ENCODE results near the gene PCDHA9. TPM values are rescaled to one million over a fixed set of nuclear protein-coding genes. Genes with fewer than 3 reads are reported as not detected.

PCDHA9 gene
- total RNA-seq, 1 experiment from 2014 or later, result 0.55 TPM

GRCh38 chr5:140802781-140803271 is 45.4 kb upstream of the PCDHA9 start:
- H4K5ac ChIP-seq (ENCODE audit: insufficient read length, low read depth, low read length), result no peak overlapping the region
- no peak overlapping the region for H2BK20ac ChIP-seq (ENCODE audit: low read depth, low read length, poor library complexity, severe bottlenecking)
- WGBS (ENCODE audit: extremely low coverage, insufficient read length, low lambda C conversion rate), result no CpG with 5 or more reads among the region's 53 CpGs
- H2BK12ac ChIP-seq (ENCODE audit: insufficient read length, low read depth, low read length), result no peak overlapping the region
- no peak overlapping the region for H2BK15ac ChIP-seq (ENCODE audit: low read depth, low read length)
- H4K20me1 ChIP-seq (ENCODE audit: control insufficient read depth, insufficient read depth, insufficient read length), result no peaks in the 10 kb centered on the region
- no peak overlapping the region for H2BK120ac ChIP-seq (ENCODE audit: low read depth, low read length, poor library complexity, severe bottlenecking)
- no peak overlapping the region for H4K8ac ChIP-seq (replicated peaks; ENCODE audit: insufficient read length, low read depth, low read length)
- no peak overlapping the region for H2AFZ ChIP-seq (ENCODE audit: low read length)
- no peak overlapping the region for H3K4ac ChIP-seq (ENCODE audit: low read depth, low read length)
- H3K79me2 ChIP-seq (ENCODE audit: insufficient read depth, low read length), result no peaks in the 10 kb centered on the region
- H3K56ac ChIP-seq (ENCODE audit: insufficient read length, low read depth, low read length), result no peak overlapping the region
- no peaks in the 10 kb centered on the region for H3K79me1 ChIP-seq (ENCODE audit: insufficient read depth, low read depth, low read length, poor library complexity, severe bottlenecking)
- no peak overlapping the region for H3K27ac ChIP-seq (ENCODE audit: insufficient read length, low read depth, low read length)
- DNase-seq, result no peak
- no peak overlapping the region for H2BK5ac ChIP-seq (ENCODE audit: insufficient read length, low read length)
- Mint-ChIP-seq H3K4me3 (no peak overlapping the region), H3K9me3 (peaks cover 46 to 47% of the 10 kb centered on the region in 2 experiments), H3K4me1 (peaks cover 0 to 2% of the 10 kb centered on the region in 2 experiments; a peak in 1 of 4 replicates), H3K36me3 (ENCODE audit: insufficient read depth in 1 of 3, low read depth in 3 of 3) (peaks cover 8 to 42% (median 33%) of the 10 kb centered on the region in 3 experiments), H3K27me3 (ENCODE audit: low read depth) (no peaks in the 10 kb centered on the region), H3K27ac (no peak overlapping the region)
- no peaks in the 10 kb centered on the region for H3K23me2 ChIP-seq (ENCODE audit: insufficient read length, low read depth, low read length, poor library complexity, severe bottlenecking)
- no peak overlapping the region for H3K4me2 ChIP-seq (ENCODE audit: insufficient read depth, insufficient read length, low read length)
- no peak overlapping the region for H3K9ac ChIP-seq (ENCODE audit: extremely low read depth, insufficient read length, low read length)
- H3K9me3 ChIP-seq (ENCODE audit: control insufficient read depth, low read depth, low read length), result no peaks in the 10 kb centered on the region
- H3K14ac ChIP-seq (ENCODE audit: insufficient read depth, low read length), result no peak overlapping the region
- no peak overlapping the region for H2AK5ac ChIP-seq (ENCODE audit: insufficient read length, low read length)
- no peaks in the 10 kb centered on the region for H3K4me1 ChIP-seq (ENCODE audit: insufficient read depth, low read length)
- no peak overlapping the region for H3T11ph ChIP-seq (ENCODE audit: low read length)
- no peak overlapping the region for H3K18ac ChIP-seq (ENCODE audit: insufficient read length, low read depth, low read length)
- no peaks in the 10 kb centered on the region for H3K27me3 ChIP-seq (ENCODE audit: insufficient read depth, low read length)
- no peak overlapping the region for H4K91ac ChIP-seq (ENCODE audit: insufficient read length, low read depth, low read length)
- H3K23ac ChIP-seq (ENCODE audit: insufficient read length, low read depth, low read length), result no peak overlapping the region
- TF ChIP-seq, protein P1, sequence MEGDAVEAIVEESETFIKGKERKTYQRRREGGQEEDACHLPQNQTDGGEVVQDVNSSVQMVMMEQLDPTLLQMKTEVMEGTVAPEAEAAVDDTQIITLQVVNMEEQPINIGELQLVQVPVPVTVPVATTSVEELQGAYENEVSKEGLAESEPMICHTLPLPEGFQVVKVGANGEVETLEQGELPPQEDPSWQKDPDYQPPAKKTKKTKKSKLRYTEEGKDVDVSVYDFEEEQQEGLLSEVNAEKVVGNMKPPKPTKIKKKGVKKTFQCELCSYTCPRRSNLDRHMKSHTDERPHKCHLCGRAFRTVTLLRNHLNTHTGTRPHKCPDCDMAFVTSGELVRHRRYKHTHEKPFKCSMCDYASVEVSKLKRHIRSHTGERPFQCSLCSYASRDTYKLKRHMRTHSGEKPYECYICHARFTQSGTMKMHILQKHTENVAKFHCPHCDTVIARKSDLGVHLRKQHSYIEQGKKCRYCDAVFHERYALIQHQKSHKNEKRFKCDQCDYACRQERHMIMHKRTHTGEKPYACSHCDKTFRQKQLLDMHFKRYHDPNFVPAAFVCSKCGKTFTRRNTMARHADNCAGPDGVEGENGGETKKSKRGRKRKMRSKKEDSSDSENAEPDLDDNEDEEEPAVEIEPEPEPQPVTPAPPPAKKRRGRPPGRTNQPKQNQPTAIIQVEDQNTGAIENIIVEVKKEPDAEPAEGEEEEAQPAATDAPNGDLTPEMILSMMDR (conservative IDR thresholded peaks at IDR 0.05), result no peak

Measured in H9 (cell line).